Endodermal cell (in vitro differentiated cells): ENCODE results near the gene CEP83. TPM values are rescaled to one million over a fixed set of nuclear protein-coding genes. Genes with fewer than 3 reads are reported as not detected.

Experiments
- DNase-seq: peaks from one replicate; pipeline ENCODE4 v3.0.0-alpha.2; 2017
- H3K27ac ChIP-seq: 2 replicates; pipeline ENCODE4 v1.5.1; 2013; ENCODE audit warnings: mild to moderate bottlenecking, low read depth, low read length, moderate library complexity
- H3K27me3 ChIP-seq: 2 replicates; pipeline ENCODE4 v1.6.1; 2013; ENCODE audit warnings: mild to moderate bottlenecking, low read length, moderate library complexity; ENCODE audit not compliant: insufficient read depth, control insufficient read depth, poor library complexity, severe bottlenecking
- H3K36me3 ChIP-seq: 2 replicates; pipeline ENCODE4 v1.7.0; 2013; ENCODE audit warnings: mild to moderate bottlenecking, low read length, moderate library complexity; ENCODE audit not compliant: control insufficient read depth, insufficient read depth
- H3K4me1 ChIP-seq: one replicate; pipeline ENCODE4 v1.7.0; 2013; ENCODE audit warnings: low read length; ENCODE audit not compliant: control insufficient read depth, insufficient read depth
- H3K4me3 ChIP-seq: 2 replicates; pipeline ENCODE4 v1.5.1; 2013; ENCODE audit warnings: mild to moderate bottlenecking, low read length, moderate library complexity
- H3K9ac ChIP-seq: 2 replicates; pipeline ENCODE4 v1.6.1; 2013; ENCODE audit warnings: mild to moderate bottlenecking, low read length, moderate library complexity; ENCODE audit not compliant: poor library complexity, severe bottlenecking; ENCODE audit errors: extremely low read depth
- H3K9me3 ChIP-seq: 2 replicates; pipeline ENCODE4 v1.6.1; 2013; ENCODE audit warnings: mild to moderate bottlenecking, low read length, moderate library complexity; ENCODE audit not compliant: control insufficient read depth
- H3K27ac Mint-ChIP-seq: 2 replicates; pipeline ENCODE4 v1.8.0; 2020; ENCODE audit warnings: mixed read lengths
- H3K27me3 Mint-ChIP-seq: 2 replicates; pipeline ENCODE4 v1.8.0; 2021; ENCODE audit warnings: mild to moderate bottlenecking, mixed read lengths; ENCODE audit not compliant: insufficient read depth
- H3K36me3 Mint-ChIP-seq: 2 replicates; pipeline ENCODE4 v1.8.0; 2020; ENCODE audit warnings: low read depth, mixed read lengths
- H3K4me1 Mint-ChIP-seq: 2 replicates; pipeline ENCODE4 v1.8.0; 2020; ENCODE audit warnings: mixed read lengths
- H3K4me3 Mint-ChIP-seq: 2 replicates; pipeline ENCODE4 v1.8.0; 2020; ENCODE audit warnings: mild to moderate bottlenecking, moderate library complexity, mixed read lengths
- H3K9me3 Mint-ChIP-seq: 2 replicates; pipeline ENCODE4 v1.8.0; 2020; ENCODE audit warnings: mild to moderate bottlenecking, mixed read lengths
- WGBS, 2 experiments: methylation state at CpG; one replicate each; pipeline versions ENCODE4 v1.1.5 to v1.1.7; 2013; ENCODE audit warnings: missing lambda C conversion rate in 2 of 2, mixed read lengths in 1 of 2; ENCODE audit not compliant: insufficient coverage in 1 of 2, insufficient read length in 1 of 2; 5-methylcytosine and 5-hydroxymethylcytosine counted together
- total RNA-seq, 2 donors: library from RNA; stranded (reverse); fragmentation: NEBNext Ultra II Directional in 1 of 2; extraction: Animal tissue kit (Norgen Biotek cat#: 25700) in 1 of 2; gene quantifications; 2 replicates in 1 of 2; 3 replicates in 1 of 2; pipeline ENCODE4 v1.2.1, GENCODE V29; 2021
- TF ChIP-seq, protein P1 (sequence below): fragments of 200-600 bp; sonication (generic); conservative IDR thresholded peaks from 2 replicates; pipeline ENCODE4 v1.5.0; 2021; ENCODE audit warnings: antibody characterized with exemption, mild to moderate bottlenecking

Gene CEP83
- total RNA-seq, 2 donors from 2014 or later, result 28.6 to 36.3 TPM

DNA sequence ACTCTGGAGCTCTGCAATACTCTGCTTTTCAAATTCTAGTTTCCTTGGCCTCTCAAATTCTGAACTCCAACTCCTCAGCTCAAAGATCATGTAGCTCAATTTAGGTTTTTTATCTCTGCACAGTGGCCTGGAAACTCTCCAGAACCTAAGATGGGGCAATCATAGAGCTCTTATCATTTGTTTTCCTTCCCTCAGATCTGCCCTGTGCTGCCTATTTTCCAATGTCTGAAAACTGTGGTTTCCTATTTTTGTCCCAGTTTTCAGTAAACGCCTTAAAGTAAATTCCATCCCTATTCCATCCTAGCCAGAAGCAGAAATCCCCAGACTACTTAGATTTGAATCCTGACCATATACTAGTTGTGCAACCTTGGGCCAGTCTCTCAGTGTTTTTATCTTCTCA lies 73.2 kb downstream of the CEP83 start:
- Histone ChIP-seq H3K36me3 (peaks cover 20% of the 10 kb centered on the region), H3K4me1 (no peaks in the 10 kb centered on the region), H3K4me3 (no peak overlapping the region), H3K27me3 (no peaks in the 10 kb centered on the region), H3K9me3 (peaks cover 27% of the 10 kb centered on the region), H3K9ac (no peak overlapping the region), H3K27ac (no peak overlapping the region)
- Mint-ChIP-seq H3K4me1 (peaks cover 12% of the 10 kb centered on the region), H3K27ac (no peak overlapping the region), H3K4me3 (no peak overlapping the region), H3K36me3 (peaks cover 44% of the 10 kb centered on the region), H3K27me3 (no peaks in the 10 kb centered on the region), H3K9me3 (peaks cover 24% of the 10 kb centered on the region)
- WGBS, 2 experiments, result 90% methylated on average over 1 of the region's 1 CpG; no CpG with 5 or more reads in 1 of the 2 experiments
- TF ChIP-seq, protein P1, sequence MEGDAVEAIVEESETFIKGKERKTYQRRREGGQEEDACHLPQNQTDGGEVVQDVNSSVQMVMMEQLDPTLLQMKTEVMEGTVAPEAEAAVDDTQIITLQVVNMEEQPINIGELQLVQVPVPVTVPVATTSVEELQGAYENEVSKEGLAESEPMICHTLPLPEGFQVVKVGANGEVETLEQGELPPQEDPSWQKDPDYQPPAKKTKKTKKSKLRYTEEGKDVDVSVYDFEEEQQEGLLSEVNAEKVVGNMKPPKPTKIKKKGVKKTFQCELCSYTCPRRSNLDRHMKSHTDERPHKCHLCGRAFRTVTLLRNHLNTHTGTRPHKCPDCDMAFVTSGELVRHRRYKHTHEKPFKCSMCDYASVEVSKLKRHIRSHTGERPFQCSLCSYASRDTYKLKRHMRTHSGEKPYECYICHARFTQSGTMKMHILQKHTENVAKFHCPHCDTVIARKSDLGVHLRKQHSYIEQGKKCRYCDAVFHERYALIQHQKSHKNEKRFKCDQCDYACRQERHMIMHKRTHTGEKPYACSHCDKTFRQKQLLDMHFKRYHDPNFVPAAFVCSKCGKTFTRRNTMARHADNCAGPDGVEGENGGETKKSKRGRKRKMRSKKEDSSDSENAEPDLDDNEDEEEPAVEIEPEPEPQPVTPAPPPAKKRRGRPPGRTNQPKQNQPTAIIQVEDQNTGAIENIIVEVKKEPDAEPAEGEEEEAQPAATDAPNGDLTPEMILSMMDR, result no peak
- no peak for DNase-seq

DNA sequence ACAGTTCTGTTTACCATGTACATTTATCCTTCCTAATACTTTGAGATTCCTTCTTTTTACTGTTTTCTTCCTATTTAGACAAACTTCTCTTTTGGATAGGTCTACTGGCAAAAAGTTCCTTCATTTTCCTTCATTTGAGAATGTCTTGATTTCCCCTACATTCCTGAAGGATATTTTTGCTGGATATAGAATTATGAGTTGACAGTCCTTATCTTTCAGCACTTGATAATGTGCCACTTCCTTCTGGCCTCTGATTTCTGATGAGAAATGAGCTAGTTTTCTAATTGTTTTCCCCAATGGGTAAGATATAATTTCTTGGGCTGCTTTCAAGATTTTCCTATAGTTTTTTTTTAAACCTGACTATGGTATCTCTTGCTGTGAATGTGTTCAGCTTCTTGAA lies 75.6 kb downstream of the CEP83 start:
- peaks cover 22% of the 10 kb centered on the region for H3K9me3 Mint-ChIP-seq
- Histone ChIP-seq H3K4me3 (no peak overlapping the region), H3K9me3 (peaks cover 27% of the 10 kb centered on the region), H3K27me3 (no peaks in the 10 kb centered on the region), H3K36me3 (peaks cover 26% of the 10 kb centered on the region), H3K9ac (no peak overlapping the region), H3K4me1 (no peaks in the 10 kb centered on the region), H3K27ac (no peak overlapping the region)
- H3K27ac Mint-ChIP-seq, result no peak overlapping the region
- peaks cover 34% of the 10 kb centered on the region for H3K36me3 Mint-ChIP-seq
- DNase-seq, result no peak
- TF ChIP-seq, protein P1, result no peak
- H3K4me1 Mint-ChIP-seq, result peaks cover 22% of the 10 kb centered on the region
- no peaks in the 10 kb centered on the region for H3K27me3 Mint-ChIP-seq
- H3K4me3 Mint-ChIP-seq, result no peak overlapping the region

GRCh38 chr12:94380507-94380906 lies 79.2 kb downstream of the CEP83 start:
- Histone ChIP-seq H3K9ac (no peak overlapping the region), H3K9me3 (peaks cover 17% of the 10 kb centered on the region), H3K27me3 (no peaks in the 10 kb centered on the region), H3K4me3 (no peak overlapping the region), H3K27ac (no peak overlapping the region), H3K36me3 (peaks cover 23% of the 10 kb centered on the region), H3K4me1 (no peaks in the 10 kb centered on the region)
- TF ChIP-seq, protein P1, result no peak
- H3K4me3 Mint-ChIP-seq, result no peak overlapping the region
- peaks cover 21% of the 10 kb centered on the region for H3K36me3 Mint-ChIP-seq
- H3K9me3 Mint-ChIP-seq, result peaks cover 15% of the 10 kb centered on the region
- no peak for DNase-seq
- H3K27ac Mint-ChIP-seq, result no peak overlapping the region
- H3K4me1 Mint-ChIP-seq, result peaks cover 12% of the 10 kb centered on the region
- H3K27me3 Mint-ChIP-seq, result no peaks in the 10 kb centered on the region
- WGBS, 2 experiments, result 80% methylated on average over 2 of the region's 2 CpGs; no CpG with 5 or more reads in 1 of the 2 experiments
